LNCAP (cell line): ENCODE measurements around the gene THSD7A.

ENCODE experiments used
- TF ChIP-seq, protein P1 (sequence below): fragments of 450-650 bp; IDR thresholded peaks from 2 replicates; pipeline ENCODE4 v1.5.1; 2017; ENCODE audit warnings: mild to moderate bottlenecking

Gene THSD7A

DNA sequence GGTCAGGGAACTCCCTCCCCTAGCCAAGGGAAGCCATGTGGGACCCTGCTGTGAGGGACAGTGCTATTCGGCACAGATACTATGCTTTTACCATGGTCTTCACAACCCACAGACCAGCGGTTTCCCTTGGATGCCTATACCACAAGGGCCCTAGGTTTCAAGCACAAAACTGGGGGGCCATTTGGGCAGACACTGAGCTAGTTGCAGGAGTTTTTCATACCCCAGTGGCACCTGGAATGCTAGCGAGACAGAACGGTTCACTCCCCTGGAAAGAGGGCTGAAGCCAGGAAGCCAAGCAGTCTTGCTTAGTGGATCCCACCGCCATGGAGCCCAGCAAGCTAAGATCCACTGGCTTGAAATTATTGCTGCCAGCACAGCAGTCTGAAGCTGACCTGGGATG, 156.8 kb downstream of the THSD7A start:
- TF ChIP-seq, protein P1, sequence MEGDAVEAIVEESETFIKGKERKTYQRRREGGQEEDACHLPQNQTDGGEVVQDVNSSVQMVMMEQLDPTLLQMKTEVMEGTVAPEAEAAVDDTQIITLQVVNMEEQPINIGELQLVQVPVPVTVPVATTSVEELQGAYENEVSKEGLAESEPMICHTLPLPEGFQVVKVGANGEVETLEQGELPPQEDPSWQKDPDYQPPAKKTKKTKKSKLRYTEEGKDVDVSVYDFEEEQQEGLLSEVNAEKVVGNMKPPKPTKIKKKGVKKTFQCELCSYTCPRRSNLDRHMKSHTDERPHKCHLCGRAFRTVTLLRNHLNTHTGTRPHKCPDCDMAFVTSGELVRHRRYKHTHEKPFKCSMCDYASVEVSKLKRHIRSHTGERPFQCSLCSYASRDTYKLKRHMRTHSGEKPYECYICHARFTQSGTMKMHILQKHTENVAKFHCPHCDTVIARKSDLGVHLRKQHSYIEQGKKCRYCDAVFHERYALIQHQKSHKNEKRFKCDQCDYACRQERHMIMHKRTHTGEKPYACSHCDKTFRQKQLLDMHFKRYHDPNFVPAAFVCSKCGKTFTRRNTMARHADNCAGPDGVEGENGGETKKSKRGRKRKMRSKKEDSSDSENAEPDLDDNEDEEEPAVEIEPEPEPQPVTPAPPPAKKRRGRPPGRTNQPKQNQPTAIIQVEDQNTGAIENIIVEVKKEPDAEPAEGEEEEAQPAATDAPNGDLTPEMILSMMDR: no peak

GRCh38 chr7:11668727-11669126, 163.3 kb downstream of the THSD7A start:
- TF ChIP-seq, protein P1: no peak

DNA sequence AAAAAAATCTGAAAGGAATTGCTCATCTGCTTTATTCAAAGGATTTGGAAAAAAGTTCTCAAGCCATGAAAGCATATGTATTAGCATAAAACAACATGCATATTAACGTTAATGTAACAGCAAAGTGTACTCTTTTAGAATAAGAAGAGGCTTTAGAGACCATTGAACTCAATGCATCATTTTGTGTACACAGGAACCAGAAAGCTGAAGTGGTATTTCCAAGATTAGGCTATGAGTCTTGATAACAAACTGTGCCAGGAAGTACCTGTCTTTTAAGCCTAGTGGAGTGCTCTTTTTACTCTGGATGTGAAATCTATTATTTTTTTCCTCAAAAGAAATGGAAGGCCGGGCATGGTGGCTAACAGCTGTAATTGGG, 164.2 kb downstream of the THSD7A start:
- TF ChIP-seq, protein P1: no peak

DNA sequence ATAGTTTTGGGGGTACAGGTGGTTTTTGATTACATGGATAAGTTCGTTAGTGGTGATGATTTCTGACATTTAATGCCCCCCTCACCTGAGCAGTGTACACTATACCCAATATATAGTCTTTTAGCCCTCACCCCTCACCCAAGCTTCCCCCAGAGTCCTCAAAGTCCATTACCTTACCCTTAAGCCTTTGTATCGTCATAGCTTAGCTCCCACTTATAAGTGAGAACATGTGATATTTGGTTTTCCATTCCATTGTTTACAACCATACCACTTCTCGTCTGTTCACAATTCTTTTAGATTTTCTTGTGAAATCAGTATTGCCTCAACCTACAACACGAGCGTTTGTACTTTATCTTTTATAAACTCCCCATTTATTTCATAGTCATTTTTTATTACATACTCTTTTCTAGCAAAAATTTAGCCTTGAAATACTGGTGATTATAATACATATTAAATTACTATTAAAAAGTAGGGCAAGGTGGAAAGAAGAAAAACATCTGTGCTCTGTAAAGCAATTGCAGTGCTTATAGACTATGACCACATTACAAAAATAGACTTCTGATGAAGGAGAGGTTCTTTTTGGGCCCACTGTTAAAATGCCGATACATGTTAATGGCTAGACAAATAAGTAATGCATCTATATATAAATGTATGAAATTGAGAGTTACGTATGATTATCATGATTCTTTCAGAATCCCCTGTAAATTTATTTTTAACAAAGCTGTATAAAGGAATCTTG, 164.8 kb downstream of the THSD7A start:
- TF ChIP-seq, protein P1: no peak

- TF ChIP-seq, protein P1: no peak
These were observed 166.6 kb downstream of the THSD7A start for GRCh38 chr7:11665357-11665756.

DNA sequence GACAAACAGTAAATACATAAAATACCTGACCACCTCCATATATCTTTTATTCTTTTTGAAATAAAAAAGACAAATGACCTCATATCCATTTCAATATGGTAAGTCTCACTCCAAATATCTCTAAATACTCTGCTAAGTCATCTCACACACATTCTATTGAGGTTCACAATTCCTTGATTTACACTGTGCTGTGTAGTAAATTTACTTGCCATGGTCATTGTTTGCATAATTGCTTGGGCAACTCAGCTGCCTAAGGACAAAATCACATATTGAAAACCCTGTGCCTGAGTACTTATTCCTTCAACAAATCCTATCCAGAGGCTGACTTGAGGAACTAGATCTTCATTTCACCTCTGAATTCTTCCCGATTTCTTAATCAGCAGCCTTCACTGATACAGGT, 176.4 kb downstream of the THSD7A start:
- TF ChIP-seq, protein P1: no peak

- TF ChIP-seq, protein P1: no peak
These were observed 176.8 kb downstream of the THSD7A start for GRCh38 chr7:11655163-11655562.

DNA sequence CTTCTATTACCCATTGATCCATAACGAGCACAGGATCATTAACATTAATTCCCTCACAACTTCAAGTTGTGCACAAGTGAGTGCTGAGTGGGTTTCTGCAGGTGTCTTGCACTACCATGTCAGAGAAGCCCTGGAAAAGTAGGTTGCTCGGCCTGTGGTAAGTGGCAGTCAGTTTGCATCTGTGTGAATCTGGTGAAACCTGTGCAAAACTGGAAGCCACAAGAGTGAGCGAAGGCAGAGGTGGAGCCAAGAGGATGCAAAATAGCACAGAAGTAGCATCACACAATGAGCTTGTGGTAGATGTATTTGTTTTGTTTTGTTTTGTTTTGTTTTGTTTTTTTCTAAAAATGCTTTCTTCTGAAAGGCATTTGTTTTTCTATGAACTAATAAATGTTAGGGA, 181.5 kb downstream of the THSD7A start:
- TF ChIP-seq, protein P1: no peak
